Calu3 (cell line): ENCODE measurements around the gene LMO1. TPM values are rescaled to one million over a fixed set of nuclear protein-coding genes. Genes with fewer than 3 reads are reported as not detected.

Experiments
- BruUV-seq: library from RNA; stranded (reverse); fragments of 400-500 nt; replicated peaks from 2 replicates; lab custom pipeline; 2021; lab: Mats Ljungman, UMichigan
- CTCF ChIA-PET: fragments of 300-600 bp; sonication (Branson Sonifier 250); formaldehyde crosslinking; loops from one replicate; lab custom pipeline; 2022; ENCODE audit warnings: antibody characterized with exemption; lab: Charles Lee
- DNase-seq: peaks from one replicate; pipeline ENCODE4 v3.0.0; 2022
- H3K27ac Mint-ChIP-seq: one replicate; pipeline ENCODE4 v1.8.0; 2022; ENCODE audit warnings: mixed read lengths; ENCODE audit not compliant: unreplicated experiment
- H3K27me3 Mint-ChIP-seq: one replicate; pipeline ENCODE4 v1.8.0; 2022; ENCODE audit warnings: mixed read lengths; ENCODE audit not compliant: unreplicated experiment
- H3K36me3 Mint-ChIP-seq: one replicate; pipeline ENCODE4 v1.8.0; 2022; ENCODE audit warnings: mild to moderate bottlenecking, moderate library complexity, mixed read lengths; ENCODE audit not compliant: insufficient read depth, unreplicated experiment
- H3K4me1 Mint-ChIP-seq: one replicate; pipeline ENCODE4 v1.8.0; 2022; ENCODE audit warnings: mild to moderate bottlenecking, low read depth, mixed read lengths; ENCODE audit not compliant: unreplicated experiment
- H3K4me3 Mint-ChIP-seq: one replicate; pipeline ENCODE4 v1.8.0; 2022; ENCODE audit warnings: mild to moderate bottlenecking, low read depth, moderate library complexity, mixed read lengths; ENCODE audit not compliant: unreplicated experiment
- H3K9me3 Mint-ChIP-seq: one replicate; pipeline ENCODE4 v1.8.0; 2022; ENCODE audit warnings: low read depth, mixed read lengths; ENCODE audit not compliant: unreplicated experiment
- intact Hi-C: fragments of 100-400 bp; cut with micrococcal nuclease; formaldehyde crosslinking; loops from one replicate; pipeline ENCODE4 v1.10.0; 2022; ENCODE audit not compliant: unreplicated experiment
- total RNA-seq: library from RNA; stranded (reverse); gene quantifications from 2 replicates; pipeline ENCODE4 v1.2.3, GENCODE V29; 2022
- TF ChIP-seq, protein P1 (sequence below): fragments of 200-600 bp; IDR thresholded peaks from one replicate; pipeline ENCODE4 v1.8.0; 2022; ENCODE audit warnings: antibody characterized with exemption; ENCODE audit not compliant: unreplicated experiment

LMO1 gene
- total RNA-seq, 1 experiment from 2014 or later, result not detected

- TF ChIP-seq, protein P1, sequence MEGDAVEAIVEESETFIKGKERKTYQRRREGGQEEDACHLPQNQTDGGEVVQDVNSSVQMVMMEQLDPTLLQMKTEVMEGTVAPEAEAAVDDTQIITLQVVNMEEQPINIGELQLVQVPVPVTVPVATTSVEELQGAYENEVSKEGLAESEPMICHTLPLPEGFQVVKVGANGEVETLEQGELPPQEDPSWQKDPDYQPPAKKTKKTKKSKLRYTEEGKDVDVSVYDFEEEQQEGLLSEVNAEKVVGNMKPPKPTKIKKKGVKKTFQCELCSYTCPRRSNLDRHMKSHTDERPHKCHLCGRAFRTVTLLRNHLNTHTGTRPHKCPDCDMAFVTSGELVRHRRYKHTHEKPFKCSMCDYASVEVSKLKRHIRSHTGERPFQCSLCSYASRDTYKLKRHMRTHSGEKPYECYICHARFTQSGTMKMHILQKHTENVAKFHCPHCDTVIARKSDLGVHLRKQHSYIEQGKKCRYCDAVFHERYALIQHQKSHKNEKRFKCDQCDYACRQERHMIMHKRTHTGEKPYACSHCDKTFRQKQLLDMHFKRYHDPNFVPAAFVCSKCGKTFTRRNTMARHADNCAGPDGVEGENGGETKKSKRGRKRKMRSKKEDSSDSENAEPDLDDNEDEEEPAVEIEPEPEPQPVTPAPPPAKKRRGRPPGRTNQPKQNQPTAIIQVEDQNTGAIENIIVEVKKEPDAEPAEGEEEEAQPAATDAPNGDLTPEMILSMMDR, result no peak
- intact Hi-C loops, result no loop called here
- no peaks in the 10 kb centered on the region for H3K36me3 Mint-ChIP-seq
- CTCF ChIA-PET, result interaction anchor here (0.6 kb wide), 1 partner anchor 186 kb away, joined by 4 read pairs; no protein-coding TSS in a partner anchor
- no peak overlapping the region for H3K27ac Mint-ChIP-seq
- H3K4me3 Mint-ChIP-seq, result no peak overlapping the region
- H3K9me3 Mint-ChIP-seq, result no peaks in the 10 kb centered on the region
- peaks cover 61% of the 10 kb centered on the region for H3K27me3 Mint-ChIP-seq
- no peaks in the 10 kb centered on the region for H3K4me1 Mint-ChIP-seq
- DNase-seq, result no peak
- BruUV-seq, result no TSS peak
Measured at GRCh38 chr11:8256271-8257002, 7.2 kb downstream of the LMO1 start.

DNA sequence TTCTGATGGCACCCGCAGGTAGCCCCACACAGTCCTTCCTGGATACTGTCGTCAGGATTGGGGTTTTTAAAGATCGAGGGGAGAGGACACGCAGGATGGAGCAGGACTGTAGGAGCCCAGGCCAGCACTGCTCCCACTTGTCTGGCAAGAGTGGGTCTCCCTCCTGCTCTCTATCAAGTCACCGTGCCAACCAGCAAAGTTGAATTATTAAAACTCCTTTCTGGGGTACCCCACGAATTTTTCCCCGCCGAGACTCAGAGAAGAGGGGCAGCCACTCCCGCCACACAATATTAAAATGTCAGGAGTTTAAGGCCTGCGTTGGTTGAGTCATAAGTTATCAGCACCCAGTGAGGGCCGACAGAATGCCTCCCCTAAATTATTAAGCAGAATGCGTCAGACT, 10.1 kb downstream of the LMO1 start:
- DNase-seq, result no peak
- BruUV-seq, result no TSS peak
- no peak overlapping the region for H3K4me3 Mint-ChIP-seq
- H3K36me3 Mint-ChIP-seq, result no peaks in the 10 kb centered on the region
- no peak overlapping the region for H3K27ac Mint-ChIP-seq
- H3K4me1 Mint-ChIP-seq, result no peaks in the 10 kb centered on the region
- intact Hi-C loops, result no loop called here
- CTCF ChIA-PET, result interaction anchor here (1.9 kb wide), 1 partner anchor 10 kb away, joined by 8 read pairs; the partner anchor contains the start of gene LMO1
- peaks cover 61% of the 10 kb centered on the region for H3K27me3 Mint-ChIP-seq
- no peaks in the 10 kb centered on the region for H3K9me3 Mint-ChIP-seq
- TF ChIP-seq, protein P1, result no peak

- intact Hi-C loops, result no loop called here
- no TSS peak for BruUV-seq
- Mint-ChIP-seq H3K4me3 (no peak overlapping the region), H3K9me3 (no peaks in the 10 kb centered on the region), H3K27me3 (peaks cover 61% of the 10 kb centered on the region), H3K36me3 (no peaks in the 10 kb centered on the region), H3K4me1 (no peaks in the 10 kb centered on the region), H3K27ac (no peak overlapping the region)
- TF ChIP-seq, protein P1, result no peak
- CTCF ChIA-PET, result interaction anchor here (0.7 to 1.1 kb wide), 2 partner anchors 15 to 19 kb away, joined by 3 to 4 read pairs; no protein-coding TSS in a partner anchor
- no peak for DNase-seq
Measured at GRCh38 chr11:8252946-8253345, 10.7 kb downstream of the LMO1 start.

DNA sequence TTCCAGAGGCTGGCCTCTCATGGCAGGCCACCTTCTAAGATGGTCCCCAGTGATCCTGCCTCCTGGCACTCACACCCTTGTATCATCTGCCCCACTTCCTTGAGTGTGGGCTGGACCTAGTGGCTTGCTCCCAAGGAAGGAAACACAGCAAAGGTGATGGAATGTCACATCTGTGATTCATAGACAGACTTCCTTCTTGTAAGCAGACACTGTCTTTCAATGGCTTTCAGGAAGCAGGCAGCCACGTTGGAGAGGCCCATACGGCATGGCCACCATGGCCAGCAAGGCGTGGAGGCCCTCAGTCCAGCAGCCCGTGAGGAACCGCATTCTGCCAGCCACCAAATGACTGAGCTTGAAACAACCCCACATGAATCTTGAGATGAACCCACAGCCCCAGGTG, 11.3 kb downstream of the LMO1 start:
- intact Hi-C loops, result no loop called here
- CTCF ChIA-PET, result interaction anchor here (0.5 to 1.1 kb wide), 3 partner anchors 14 to 54 kb away, joined by 3 to 4 read pairs (median 3); no protein-coding TSS in a partner anchor
- TF ChIP-seq, protein P1, result no peak
- no peak for DNase-seq
- no TSS peak for BruUV-seq
- H3K4me3 Mint-ChIP-seq, result no peak overlapping the region
- peaks cover 62% of the 10 kb centered on the region for H3K27me3 Mint-ChIP-seq
- H3K9me3 Mint-ChIP-seq, result no peaks in the 10 kb centered on the region
- H3K4me1 Mint-ChIP-seq, result no peaks in the 10 kb centered on the region
- no peaks in the 10 kb centered on the region for H3K36me3 Mint-ChIP-seq
- H3K27ac Mint-ChIP-seq, result no peak overlapping the region
